Fibroblast of skin of back (primary cell): ENCODE measurements around the gene UBXN10.
A peak's percentile ranks its signal among the peaks of the same experiment; 100 is the strongest.
"Not testable (repeated sequence)": the region's sequence is repeated elsewhere in the genome, so short reads cannot be mapped to it uniquely, and the experiment has no call there.

ENCODE experiments used
- DNase-seq: peaks from one replicate; pipeline ENCODE4 v3.0.0-alpha.2; 2013

UBXN10 gene

GRCh38 chr1:20209471-20209870 is 23.6 kb downstream of the UBXN10 start:
- no peak for DNase-seq

- DNase-seq: no peak
Observed at GRCh38 chr1:20210736-20211460, 25.0 kb downstream of the UBXN10 start.

- DNase-seq: no peak
Observed at GRCh38 chr1:20211511-20211931, 25.6 kb downstream of the UBXN10 start.

- no peak for DNase-seq
Observed at GRCh38 chr1:20212085-20212684, 26.3 kb downstream of the UBXN10 start.

- DNase-seq: peak; percentile 49
Observed at GRCh38 chr1:20212685-20213331, 26.9 kb downstream of the UBXN10 start.

- DNase-seq: no peak
Observed at GRCh38 chr1:20215716-20216115, 29.8 kb downstream of the UBXN10 start.

GRCh38 chr1:20216574-20216973 is 30.7 kb downstream of the UBXN10 start:
- DNase-seq: peak; percentile 5

- DNase-seq: not testable (repeated sequence)
Observed at GRCh38 chr1:20219053-20219452, 33.2 kb downstream of the UBXN10 start.

GRCh38 chr1:20220036-20220435 is 34.1 kb downstream of the UBXN10 start:
- DNase-seq: no peak

GRCh38 chr1:20223106-20223505 is 37.2 kb downstream of the UBXN10 start:
- no peak for DNase-seq

GRCh38 chr1:20223551-20224419 is 37.9 kb downstream of the UBXN10 start:
- no peak for DNase-seq

- no peak for DNase-seq
Observed at GRCh38 chr1:20224546-20224945, 38.6 kb downstream of the UBXN10 start.

- no peak for DNase-seq
Observed at GRCh38 chr1:20227704-20228103, 41.8 kb downstream of the UBXN10 start.

GRCh38 chr1:20228314-20228825 is 42.5 kb downstream of the UBXN10 start:
- no peak for DNase-seq

- DNase-seq: peak; percentile 3
Observed at GRCh38 chr1:20229171-20229570, 43.3 kb downstream of the UBXN10 start.

- not testable (repeated sequence) for DNase-seq
Observed at GRCh38 chr1:20232564-20232963, 46.7 kb downstream of the UBXN10 start.

GRCh38 chr1:20233394-20233793 is 47.5 kb downstream of the UBXN10 start:
- peak; percentile 21 for DNase-seq

GRCh38 chr1:20233866-20234265 is 48.0 kb downstream of the UBXN10 start:
- DNase-seq: no peak

- DNase-seq: no peak
Observed at GRCh38 chr1:20234788-20235535, 49.1 kb downstream of the UBXN10 start.

GRCh38 chr1:20237646-20238045 is 51.8 kb downstream of the UBXN10 start:
- no peak for DNase-seq

GRCh38 chr1:20240012-20240411 is 54.1 kb downstream of the UBXN10 start:
- no peak for DNase-seq
